ENCODE data around the gene EIF4G3. TPM values are rescaled to one million over a fixed set of nuclear protein-coding genes. Genes with fewer than 3 reads are reported as not detected.

Gene EIF4G3
- polyA plus RNA-seq, 3 donors, result 5.1 to 34.2 (median 5.8) TPM

- H4K20me1 ChIP-seq (ENCODE audit: insufficient read depth, low read length), result peaks cover 52% of the 10 kb centered on the region
- H3K27me3 ChIP-seq (ENCODE audit: control insufficient read depth in 2 of 2, insufficient read depth in 2 of 2, low read length in 2 of 2), result no peaks in the 10 kb centered on the region
- 80% methylated on average over 1 of the region's 3 CpGs for WGBS (ENCODE audit: insufficient coverage)
- no peak overlapping the region for H3K4me2 ChIP-seq (replicated peaks; ENCODE audit: extremely low read depth, low read length, poor library complexity, severe bottlenecking)
- Mint-ChIP-seq H3K36me3 (peaks cover 55 to 59% of the 10 kb centered on the region in 2 donors), H3K4me1 (peaks cover 30% of the 10 kb centered on the region), H3K4me3 (no peak overlapping the region), H3K27ac (no peak overlapping the region), H3K9me3 (no peaks in the 10 kb centered on the region), H3K27me3 (ENCODE audit: low read depth in 3 of 3) (no peaks in the 10 kb centered on the region)
- DNase-seq, result no peak
- H3K79me2 ChIP-seq (ENCODE audit: insufficient read depth, low read length), result peaks cover 64% of the 10 kb centered on the region
- H3K9me3 ChIP-seq (replicated peaks in 1 of 2; ENCODE audit: control insufficient read depth in 1 of 2, insufficient read depth in 1 of 2, low read length in 2 of 2), result no peaks in the 10 kb centered on the region
- no peak overlapping the region for H3K4me3 ChIP-seq (replicated peaks in 1 of 3; ENCODE audit: low read depth in 2 of 3, low read length in 3 of 3)
- intact Hi-C loops (cut with micrococcal nuclease), result no loop called here
- H3K4me1 ChIP-seq (ENCODE audit: control insufficient read depth in 1 of 2, insufficient read depth in 2 of 2, low read length in 2 of 2), result peaks cover 0 to 8% of the 10 kb centered on the region in 2 donors
- H2AFZ ChIP-seq (ENCODE audit: insufficient read depth, low read depth, low read length, poor library complexity, severe bottlenecking), result no peak overlapping the region
- TF ChIP-seq CTCF (IDR thresholded peaks at IDR 0.05), result no peak
- peaks cover 5 to 57% of the 10 kb centered on the region in 2 donors for H3K36me3 ChIP-seq (replicated peaks in 1 of 2; ENCODE audit: control insufficient read depth in 1 of 2, insufficient read depth in 2 of 2, low read length in 2 of 2)
- no peak overlapping the region for H3K9ac ChIP-seq (ENCODE audit: insufficient read depth, low read length, poor library complexity, severe bottlenecking)
- no peak overlapping the region for H3K27ac ChIP-seq (ENCODE audit: low read depth in 1 of 2, low read length in 2 of 2)
Measured at GRCh38 chr1:21157868-21158267, 18.8 kb downstream of the EIF4G3 start.

GRCh38 chr1:21157054-21157453 is 19.6 kb downstream of the EIF4G3 start:
- Mint-ChIP-seq H3K27ac (peak overlapping the region in 2 of 7 donors; percentile 54 to 80), H3K4me1 (peaks cover 30% of the 10 kb centered on the region), H3K27me3 (ENCODE audit: low read depth in 3 of 3) (no peaks in the 10 kb centered on the region), H3K4me3 (no peak overlapping the region), H3K36me3 (peaks cover 52 to 58% of the 10 kb centered on the region in 2 donors), H3K9me3 (no peaks in the 10 kb centered on the region)
- Histone ChIP-seq H2AFZ (ENCODE audit: insufficient read depth, low read depth, low read length, poor library complexity, severe bottlenecking) (no peak overlapping the region), H3K36me3 (replicated peaks in 1 of 2; ENCODE audit: control insufficient read depth in 1 of 2, insufficient read depth in 2 of 2, low read length in 2 of 2) (peaks cover 5 to 49% of the 10 kb centered on the region in 2 donors), H3K4me2 (replicated peaks; ENCODE audit: extremely low read depth, low read length, poor library complexity, severe bottlenecking) (no peak overlapping the region), H3K27me3 (ENCODE audit: control insufficient read depth in 2 of 2, insufficient read depth in 2 of 2, low read length in 2 of 2) (no peaks in the 10 kb centered on the region), H3K27ac (ENCODE audit: low read depth in 1 of 2, low read length in 2 of 2) (no peak overlapping the region), H4K20me1 (ENCODE audit: insufficient read depth, low read length) (peaks cover 51% of the 10 kb centered on the region), H3K4me3 (replicated peaks in 1 of 3; ENCODE audit: low read depth in 2 of 3, low read length in 3 of 3) (no peak overlapping the region), H3K79me2 (ENCODE audit: insufficient read depth, low read length) (peaks cover 64% of the 10 kb centered on the region), H3K9me3 (replicated peaks in 1 of 2; ENCODE audit: control insufficient read depth in 1 of 2, insufficient read depth in 1 of 2, low read length in 2 of 2) (no peaks in the 10 kb centered on the region), H3K9ac (ENCODE audit: insufficient read depth, low read length, poor library complexity, severe bottlenecking) (no peak overlapping the region), H3K4me1 (ENCODE audit: control insufficient read depth in 1 of 2, insufficient read depth in 2 of 2, low read length in 2 of 2) (peaks cover 0 to 8% of the 10 kb centered on the region in 2 donors)
- WGBS (ENCODE audit: insufficient coverage), result 0% methylated on average over 1 of the region's 3 CpGs
- TF ChIP-seq CTCF (IDR thresholded peaks at IDR 0.05), result no peak
- intact Hi-C loops (cut with micrococcal nuclease), result no loop called here
- DNase-seq, result no peak
